GM19452 (cell line): ENCODE measurements around the gene MYO3A.
"Not testable (repeated sequence)": the region's sequence is repeated elsewhere in the genome, so short reads cannot be mapped to it uniquely, and the experiment has no call there.

Experiments
- ATAC-seq: cut with Tn5 transposase; IDR thresholded peaks from one replicate; pipeline ENCODE4 v1.9.1; 2021; ENCODE audit not compliant: unreplicated experiment

Gene MYO3A

GRCh38 chr10:26067680-26068079, 133.7 kb downstream of the MYO3A start:
- no peak for ATAC-seq

DNA sequence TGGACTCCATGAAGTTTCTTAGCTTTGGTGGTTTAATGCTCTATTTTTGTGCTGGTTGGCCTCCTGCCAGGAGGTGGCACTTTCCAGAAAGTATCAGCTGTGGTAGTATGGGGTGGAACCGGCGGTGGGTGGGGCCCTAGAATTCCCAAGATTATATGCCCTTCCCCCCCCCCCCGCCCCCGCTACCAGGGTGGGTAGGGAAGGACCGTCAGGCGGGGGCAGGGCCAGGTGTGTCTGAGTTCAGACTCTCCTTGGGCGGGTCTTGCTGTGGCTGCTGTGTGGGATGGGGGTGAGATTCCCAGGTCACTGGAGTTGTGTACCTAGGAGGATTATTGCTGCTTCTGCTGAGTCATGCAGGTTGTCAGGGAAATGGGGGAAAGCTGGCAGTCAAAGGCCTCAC, 146.9 kb downstream of the MYO3A start:
- not testable (repeated sequence) for ATAC-seq

DNA sequence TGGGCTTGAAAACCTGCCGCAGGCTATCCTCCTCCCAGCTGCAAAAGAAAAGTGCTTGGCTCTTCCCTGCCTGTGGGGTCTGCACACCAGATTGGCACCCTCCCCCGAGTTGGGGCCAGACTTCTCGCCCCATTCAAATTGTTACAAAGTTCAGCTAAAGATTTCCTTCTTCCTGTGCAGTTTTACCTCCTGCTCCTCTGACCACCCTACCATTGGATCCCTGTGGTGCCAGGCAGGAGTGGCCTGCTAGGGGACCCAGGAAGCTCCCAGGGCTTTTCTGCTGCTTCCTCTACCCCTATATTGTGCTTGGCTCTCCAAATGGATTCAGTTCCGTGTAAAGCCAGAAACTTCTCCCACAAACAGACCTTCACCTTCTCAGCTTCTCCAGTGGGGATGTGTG, 147.4 kb downstream of the MYO3A start:
- ATAC-seq, result no peak

GRCh38 chr10:26085549-26085948, 151.5 kb downstream of the MYO3A start:
- ATAC-seq, result no peak

DNA sequence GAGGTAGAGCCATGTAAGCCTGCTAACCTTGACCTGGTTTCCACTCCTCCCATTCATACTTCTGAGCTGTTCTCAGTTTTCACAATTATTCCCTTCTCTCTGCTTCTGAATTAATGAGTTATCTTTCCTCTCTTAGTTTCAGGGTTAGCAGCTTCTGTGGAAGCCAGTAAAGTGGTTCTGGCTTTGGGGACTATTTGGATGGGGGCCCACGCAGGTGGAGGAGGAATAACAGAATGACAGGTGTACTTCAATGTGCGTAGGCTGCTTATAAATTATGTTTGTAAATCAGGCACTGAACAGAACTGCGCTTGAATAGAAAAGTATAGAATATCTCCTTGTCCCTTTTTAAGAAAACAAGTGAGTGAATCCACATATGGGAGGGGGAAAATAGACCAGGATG, 153.6 kb downstream of the MYO3A start:
- ATAC-seq, result no peak

DNA sequence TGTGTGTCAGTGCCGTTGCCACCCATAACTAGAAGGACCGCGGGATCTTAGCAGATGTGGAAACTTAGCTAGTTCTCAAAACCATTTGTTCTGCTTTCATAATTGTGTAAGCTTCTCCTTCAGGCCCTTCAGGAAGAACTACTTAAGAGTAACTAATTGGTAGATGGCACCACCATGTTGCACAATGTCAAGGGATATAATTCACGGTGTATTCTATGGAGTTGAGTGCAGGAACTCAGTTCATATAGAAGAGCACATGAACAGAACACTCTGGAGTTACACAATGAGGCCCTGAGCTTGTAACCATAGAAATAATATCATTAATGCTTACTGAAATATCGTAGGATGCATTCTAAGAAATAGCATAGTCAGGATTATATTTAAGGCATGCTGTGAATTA, 156.0 kb downstream of the MYO3A start:
- ATAC-seq, result no peak

DNA sequence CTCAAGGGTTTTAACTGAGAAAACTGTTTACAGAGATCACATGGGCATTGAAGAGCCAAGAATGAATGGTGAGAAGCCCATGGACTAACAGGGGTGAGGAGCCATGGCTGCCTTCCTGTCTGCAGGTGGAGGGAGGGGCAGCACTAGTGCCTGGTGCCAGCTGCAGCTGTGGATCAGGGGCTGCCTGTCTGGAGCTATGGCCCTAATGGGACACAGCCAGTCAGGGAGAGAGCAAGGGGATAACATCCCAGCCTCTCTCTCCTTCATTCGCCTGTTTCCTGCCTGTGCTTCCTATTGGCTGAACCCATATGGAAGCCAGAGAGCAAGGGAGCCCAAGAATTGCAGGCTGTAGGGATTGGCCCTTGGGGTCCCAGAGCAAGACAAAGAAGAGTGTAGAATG, 156.7 kb downstream of the MYO3A start:
- ATAC-seq, result no peak

GRCh38 chr10:26093229-26093628, 159.2 kb downstream of the MYO3A start:
- ATAC-seq, result no peak

DNA sequence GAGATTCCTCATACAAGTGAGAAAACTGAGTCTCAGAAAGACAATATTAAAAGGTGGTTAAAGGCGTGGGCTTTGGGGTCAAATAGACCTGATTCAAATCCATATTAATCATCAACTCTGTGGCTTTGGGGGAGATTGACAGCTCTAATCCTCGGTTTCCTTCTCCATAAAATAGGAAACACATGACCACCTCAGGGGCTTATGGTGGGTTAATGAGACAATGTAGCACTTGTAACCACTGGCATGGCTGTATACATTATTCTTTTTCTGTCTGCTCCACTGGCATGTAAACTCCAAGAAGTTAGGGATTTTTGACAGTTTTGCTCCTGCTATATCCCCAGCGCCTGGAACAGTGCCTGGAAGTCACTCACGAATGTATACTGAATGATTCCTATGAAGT, 161.8 kb downstream of the MYO3A start:
- no peak for ATAC-seq

- not testable (repeated sequence) for ATAC-seq
Observed at GRCh38 chr10:26097549-26097948, 163.5 kb downstream of the MYO3A start.

- no peak for ATAC-seq
Observed at GRCh38 chr10:26112532-26112931, 178.5 kb downstream of the MYO3A start.

DNA sequence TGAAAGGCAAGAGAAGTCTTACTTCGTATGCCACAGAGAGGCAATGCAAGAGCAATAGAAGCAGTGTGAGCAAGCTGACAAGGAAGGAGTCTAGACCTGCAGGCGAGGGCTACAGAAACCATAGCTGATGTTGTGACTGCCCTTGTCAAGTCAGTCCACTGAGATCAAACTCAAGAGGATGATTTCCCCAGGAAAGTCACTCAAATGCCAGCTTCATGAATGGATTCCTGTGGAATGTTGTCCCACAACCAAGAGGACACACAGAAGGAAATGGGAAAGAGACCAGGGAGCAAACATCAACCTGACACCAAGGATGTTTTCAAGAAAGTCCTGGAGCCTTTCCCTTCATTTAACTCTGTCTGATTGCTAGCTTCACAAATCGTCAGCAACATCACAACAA, 204.6 kb downstream of the MYO3A start:
- no peak for ATAC-seq

DNA sequence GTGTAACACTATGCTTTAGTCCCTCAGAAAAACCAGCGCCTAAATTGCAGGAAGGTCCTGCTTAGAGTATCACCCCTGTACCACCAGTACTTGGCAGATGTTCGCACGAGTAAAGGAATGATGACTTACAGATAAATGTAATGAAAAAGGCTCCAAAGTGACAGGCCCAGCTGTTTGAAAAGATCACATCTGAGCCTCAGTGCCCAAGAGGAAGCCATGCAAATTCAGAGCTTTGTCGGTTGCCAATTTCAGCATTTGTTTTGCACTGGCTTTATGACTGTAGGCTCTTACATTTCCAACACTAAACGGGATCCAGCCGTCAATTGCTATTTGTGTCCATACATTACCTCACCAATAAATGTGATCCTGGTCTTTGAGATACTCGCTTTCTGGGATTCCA, 222.0 kb downstream of the MYO3A start:
- no peak for ATAC-seq

DNA sequence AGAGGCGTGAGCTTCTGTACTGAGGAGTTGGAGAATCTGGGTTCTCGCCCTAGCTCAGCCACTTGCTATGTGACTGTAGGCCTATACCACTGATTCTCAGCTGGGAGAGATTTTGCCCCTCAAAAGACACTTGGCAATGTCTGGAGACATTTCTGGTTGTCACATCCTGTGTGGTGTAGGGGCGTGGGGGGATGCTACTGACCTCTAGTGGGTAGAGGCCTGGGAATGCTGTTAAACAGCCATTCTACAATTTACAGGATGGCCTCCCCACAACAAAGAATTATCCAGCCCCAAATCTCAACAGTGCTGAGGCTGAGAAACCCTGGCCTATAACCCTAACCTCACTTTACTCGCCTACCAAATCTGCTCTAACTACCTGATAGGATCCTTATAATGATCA, 223.7 kb downstream of the MYO3A start:
- no peak for ATAC-seq

GRCh38 chr10:26169466-26169865, 235.4 kb downstream of the MYO3A start:
- ATAC-seq, result no peak

- no peak for ATAC-seq
Observed at GRCh38 chr10:26172131-26172530, 238.1 kb downstream of the MYO3A start.

DNA sequence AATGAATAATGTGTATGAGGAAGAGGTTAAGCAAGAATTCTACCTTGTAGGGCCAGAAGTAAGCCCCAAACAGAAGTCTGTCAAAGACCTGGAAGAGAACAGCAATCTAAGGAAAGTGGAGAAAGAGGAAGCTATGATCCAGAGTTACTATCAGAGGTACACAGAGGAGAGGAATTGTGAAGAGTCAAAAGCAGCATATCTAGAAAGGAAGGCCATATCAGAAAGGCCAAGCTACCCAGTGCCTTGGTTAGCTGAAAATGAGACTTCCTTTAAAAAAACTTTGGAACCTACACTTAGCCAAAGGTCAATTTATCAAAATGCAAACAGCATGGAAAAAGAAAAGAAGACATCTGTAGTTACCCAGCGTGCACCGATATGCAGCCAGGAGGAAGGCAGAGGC, 239.8 kb downstream of the MYO3A start:
- ATAC-seq, result no peak

DNA sequence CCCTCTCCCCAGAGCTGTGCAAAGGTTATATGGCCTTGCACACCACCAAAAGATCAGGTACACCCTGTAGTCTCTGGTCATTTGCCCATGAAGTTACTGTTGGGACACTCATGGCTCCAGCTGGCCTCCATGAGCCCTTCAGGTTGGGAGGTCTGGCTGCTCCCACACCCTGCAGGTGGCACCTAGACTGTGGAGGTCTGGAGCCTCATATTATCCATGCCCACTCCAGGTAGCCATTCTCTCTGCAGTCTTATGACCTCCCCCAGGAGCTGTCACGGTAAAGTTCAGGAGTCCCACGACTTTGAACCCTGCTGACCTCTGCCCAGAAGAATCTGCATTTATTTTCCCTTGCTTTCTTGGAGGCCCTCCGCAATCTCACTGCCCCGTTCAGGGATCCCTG, 243.3 kb downstream of the MYO3A start:
- no peak for ATAC-seq

DNA sequence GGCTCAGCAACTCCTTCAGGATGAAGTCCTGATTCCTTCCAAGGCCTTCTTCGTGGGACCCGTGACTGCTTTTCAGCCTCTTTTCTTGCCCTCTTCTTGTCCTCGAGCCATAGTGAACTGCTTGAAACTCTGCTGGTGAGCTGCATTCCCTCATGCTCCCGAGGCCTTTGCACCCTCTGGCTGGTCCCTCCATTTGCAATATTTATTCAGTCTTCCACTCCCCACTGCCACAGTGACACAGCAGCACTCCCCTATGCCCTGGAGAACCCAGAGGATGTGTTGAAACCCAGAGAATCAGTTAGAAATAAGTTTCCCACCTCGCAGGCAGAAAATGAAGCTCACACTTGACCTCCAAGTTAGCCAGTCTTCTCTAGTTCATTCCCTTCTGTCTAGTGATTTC, 260.2 kb downstream of the MYO3A start:
- no peak for ATAC-seq

GRCh38 chr10:26197248-26197647, 263.2 kb downstream of the MYO3A start:
- ATAC-seq, result no peak

DNA sequence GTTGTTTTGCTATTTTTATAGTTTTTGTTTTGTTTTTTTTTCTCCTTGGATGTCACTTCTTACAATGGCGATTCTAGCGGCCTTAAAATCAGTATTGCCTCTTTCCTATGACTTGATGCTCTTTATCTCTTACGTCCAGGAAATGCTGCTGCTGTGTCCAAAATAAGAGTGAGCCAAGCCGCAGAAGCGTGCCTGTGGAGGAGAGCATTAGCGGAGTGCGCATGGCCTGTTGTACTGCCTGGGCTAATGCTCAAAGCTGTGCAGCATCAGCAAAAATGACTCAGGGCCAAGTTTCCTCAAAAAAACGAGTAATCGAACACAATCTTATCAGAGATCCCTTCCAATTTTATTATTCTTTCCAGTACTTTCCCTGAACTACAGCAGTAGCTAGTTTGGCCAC, 264.1 kb downstream of the MYO3A start:
- no peak for ATAC-seq

DNA sequence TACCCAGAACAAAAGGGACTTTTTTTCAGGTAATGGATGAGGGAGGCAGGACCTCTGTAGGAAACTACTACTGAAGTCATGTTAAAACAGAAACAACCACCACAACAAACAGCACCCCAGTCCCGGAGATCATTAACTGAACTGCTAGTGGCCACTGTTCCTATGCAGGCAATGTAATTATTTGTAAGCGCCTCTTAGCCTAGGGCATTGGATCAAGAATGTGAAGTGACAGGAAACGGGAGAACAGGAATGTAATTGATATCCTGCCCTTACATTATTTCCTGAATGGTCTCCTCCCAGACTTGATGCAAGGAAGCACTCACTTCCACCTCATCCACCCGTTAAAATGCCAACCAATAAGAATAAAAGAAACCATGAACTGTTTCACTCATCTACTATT, 265.8 kb downstream of the MYO3A start:
- ATAC-seq, result no peak

DNA sequence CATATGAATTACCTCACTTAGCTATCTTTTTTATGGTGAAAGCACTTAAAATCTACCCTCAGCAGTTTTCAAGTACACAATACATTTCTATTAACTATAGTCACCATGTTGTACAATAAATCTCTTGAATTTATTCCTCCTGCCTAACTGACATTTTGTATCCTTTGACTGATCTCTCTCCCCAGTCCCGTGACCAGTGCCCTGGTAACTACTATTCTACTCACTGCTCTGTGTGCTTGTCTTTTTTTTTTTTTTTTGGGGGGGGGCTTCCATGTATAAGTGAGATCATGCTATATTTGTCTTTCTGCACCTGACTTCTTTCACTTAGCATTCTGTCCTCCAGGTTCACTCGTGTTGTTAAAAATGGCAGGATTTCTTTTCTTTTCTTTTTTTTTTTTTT, 271.2 kb downstream of the MYO3A start:
- ATAC-seq, result no peak

DNA sequence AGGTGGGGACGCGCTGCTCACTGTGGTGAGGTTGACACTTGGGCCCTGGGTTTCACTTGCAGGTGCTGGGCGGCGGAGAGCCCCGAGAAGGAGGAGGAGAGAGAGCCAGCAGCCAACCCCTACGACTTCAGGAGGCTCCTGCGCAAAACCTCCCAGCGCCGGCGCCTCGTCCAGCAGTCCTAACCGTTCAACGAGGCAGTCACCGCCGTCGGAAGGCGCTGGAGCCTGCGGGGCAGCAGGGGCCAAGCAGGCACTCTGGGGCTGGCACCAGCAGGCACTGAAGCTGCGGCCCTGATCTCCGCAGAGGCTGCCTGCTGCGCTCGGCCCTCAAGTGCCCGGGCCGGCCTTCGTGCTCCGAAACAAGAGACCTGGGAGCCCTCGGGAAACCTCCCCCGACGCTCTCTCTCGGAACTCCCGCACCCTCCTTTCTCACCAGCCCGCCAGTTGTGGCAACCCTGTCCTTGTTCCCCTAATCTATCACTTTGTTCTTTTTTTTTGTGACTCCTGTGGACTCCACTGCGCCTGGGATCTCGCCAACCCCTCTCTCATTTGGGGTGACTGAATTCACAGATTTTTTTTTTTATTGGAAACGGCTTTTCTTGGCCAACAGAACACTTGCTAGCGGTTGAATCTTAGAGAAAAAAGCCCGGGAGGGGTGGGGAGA, 277.9 kb downstream of the MYO3A start:
- no peak for ATAC-seq
